ENCODE measurements around the gene C2CD4A. TPM values are rescaled to one million over a fixed set of nuclear protein-coding genes. Genes with fewer than 3 reads are reported as not detected.

C2CD4A gene
- total and polyA plus RNA-seq, 10 of the 15 experiments (the other 5 are each of a cell fraction or from before 2014, with no cell fraction given), result not detected

- TF ChIP-seq BACH1 (IDR thresholded peaks at IDR 0.05; ENCODE audit: borderline replicate concordance) (no peak), BCL11A (IDR thresholded peaks at IDR 0.05; ENCODE audit: low read depth, low read length) (no peak), SKIL (IDR thresholded peaks at IDR 0.05; ENCODE audit: low read depth, poor library complexity, severe bottlenecking) (peak; percentile 47), HCFC1 (IDR thresholded peaks at IDR 0.05; ENCODE audit: low read length) (no peak), MTA3 (IDR thresholded peaks at IDR 0.05; ENCODE audit: borderline replicate concordance, low read length) (0 out of 2 replicates have a peak, but pooled peaks have one; percentile 62), NR2C1 (IDR thresholded peaks at IDR 0.05) (no peak), CBX3 (IDR thresholded peaks at IDR 0.05; ENCODE audit: borderline replicate concordance, low read depth) (no peak), TCF7 (IDR thresholded peaks at IDR 0.05; ENCODE audit: borderline replicate concordance) (no peak), BCLAF1 (IDR thresholded peaks at IDR 0.05) (no peak), NRF1 (conservative IDR thresholded peaks at IDR 0.05; ENCODE audit: low read depth, low read length) (no peak), PBX3 (IDR thresholded peaks at IDR 0.05; ENCODE audit: insufficient replicate concordance, low read depth, low read length) (no peak), STAT1 (conservative IDR thresholded peaks at IDR 0.05) (no peak), FOXM1 (IDR thresholded peaks at IDR 0.05; ENCODE audit: low read depth, low read length) (0 out of 2 replicates have a peak, but pooled peaks have one; percentile 15), MLLT1 (IDR thresholded peaks at IDR 0.05) (no peak), CHD1 (IDR thresholded peaks at IDR 0.05; ENCODE audit: low read depth, low read length) (no peak), SUZ12 (IDR thresholded peaks at IDR 0.05; ENCODE audit: unreplicated experiment) (no peak), SRF (IDR thresholded peaks at IDR 0.05; ENCODE audit: low read depth in 2 of 2, low read length in 2 of 2) (no peak), BMI1 (IDR thresholded peaks at IDR 0.05; ENCODE audit: borderline replicate concordance) (no peak), ATF7 (IDR thresholded peaks at IDR 0.05; ENCODE audit: low read depth) (no peak), NFIC (IDR thresholded peaks at IDR 0.05; ENCODE audit: low read depth, low read length) (0 out of 2 replicates have a peak, but pooled peaks have one; percentile 24), EZH2 (IDR thresholded peaks at IDR 0.05; ENCODE audit: borderline replicate concordance, control insufficient read depth, low read depth, low read length) (no peak), FOXK2 (IDR thresholded peaks at IDR 0.05) (no peak), TAF1 (IDR thresholded peaks at IDR 0.05; ENCODE audit: borderline replicate concordance, low read depth, low read length) (no peak)
Observed at GRCh38 chr15:62059108-62059815, 7.5 kb upstream of the C2CD4A start (continued).

All from GM12878 (cell line).